ENCODE data around the gene MCM9. TPM values are rescaled to one million over a fixed set of nuclear protein-coding genes. Genes with fewer than 3 reads are reported as not detected.

The MCM9 gene
- total RNA-seq, 1 donor from 2014 or later: 10.1 TPM

DNA sequence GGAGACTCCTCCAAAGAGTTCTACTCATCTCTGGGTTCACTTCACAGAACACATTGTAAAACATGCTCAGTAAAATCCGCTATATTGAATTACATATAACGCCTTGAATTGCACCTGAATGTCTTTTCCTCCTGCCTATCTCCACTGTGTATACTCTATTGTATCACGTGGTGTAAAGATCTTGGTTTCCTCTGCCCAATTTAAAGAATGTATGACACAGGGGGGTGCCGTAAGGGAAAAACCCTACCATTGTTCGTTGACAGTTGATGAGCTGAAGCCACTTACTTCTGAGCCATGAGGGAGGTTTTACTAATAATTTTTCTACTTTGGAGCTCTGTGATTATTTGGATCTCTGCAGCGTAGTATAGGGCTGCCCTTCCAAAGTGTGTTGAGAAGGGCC lies 35.0 kb downstream of the MCM9 start:
- Histone ChIP-seq H3K36me3 (ENCODE audit: insufficient read depth, low read length) (peaks cover 28% of the 10 kb centered on the region), H3K79me2 (ENCODE audit: insufficient read depth, low read length) (peaks cover 96% of the 10 kb centered on the region), H3K4me3 (ENCODE audit: insufficient read depth, low read depth, low read length) (no peak overlapping the region), H4K20me1 (ENCODE audit: insufficient read depth, low read length) (peaks cover 10% of the 10 kb centered on the region), H3K27me3 (ENCODE audit: insufficient read depth, low read length) (no peaks in the 10 kb centered on the region), H3K9ac (ENCODE audit: low read length) (no peak overlapping the region), H3K4me2 (ENCODE audit: low read length) (peak overlapping the region; percentile 2), H3K27ac (ENCODE audit: low read depth, low read length) (no peak overlapping the region), H2AFZ (ENCODE audit: low read depth, low read length) (no peak overlapping the region), H3K9me3 (ENCODE audit: insufficient read depth, low read depth, low read length) (no peaks in the 10 kb centered on the region), H3K4me1 (ENCODE audit: insufficient read depth, low read length) (peaks cover 16% of the 10 kb centered on the region)
- no peaks in the 10 kb centered on the region for H3K9me3 Mint-ChIP-seq (ENCODE audit: unreplicated experiment)
- no peak overlapping the region for H3K27ac Mint-ChIP-seq (ENCODE audit: unreplicated experiment)
- DNase-seq (ENCODE audit: low read depth) (no peak), FAIRE-seq (no peak)
- TF ChIP-seq EZH2 (IDR thresholded peaks at IDR 0.05; ENCODE audit: insufficient read depth, low read length): no peak
- TF ChIP-seq, protein P1, sequence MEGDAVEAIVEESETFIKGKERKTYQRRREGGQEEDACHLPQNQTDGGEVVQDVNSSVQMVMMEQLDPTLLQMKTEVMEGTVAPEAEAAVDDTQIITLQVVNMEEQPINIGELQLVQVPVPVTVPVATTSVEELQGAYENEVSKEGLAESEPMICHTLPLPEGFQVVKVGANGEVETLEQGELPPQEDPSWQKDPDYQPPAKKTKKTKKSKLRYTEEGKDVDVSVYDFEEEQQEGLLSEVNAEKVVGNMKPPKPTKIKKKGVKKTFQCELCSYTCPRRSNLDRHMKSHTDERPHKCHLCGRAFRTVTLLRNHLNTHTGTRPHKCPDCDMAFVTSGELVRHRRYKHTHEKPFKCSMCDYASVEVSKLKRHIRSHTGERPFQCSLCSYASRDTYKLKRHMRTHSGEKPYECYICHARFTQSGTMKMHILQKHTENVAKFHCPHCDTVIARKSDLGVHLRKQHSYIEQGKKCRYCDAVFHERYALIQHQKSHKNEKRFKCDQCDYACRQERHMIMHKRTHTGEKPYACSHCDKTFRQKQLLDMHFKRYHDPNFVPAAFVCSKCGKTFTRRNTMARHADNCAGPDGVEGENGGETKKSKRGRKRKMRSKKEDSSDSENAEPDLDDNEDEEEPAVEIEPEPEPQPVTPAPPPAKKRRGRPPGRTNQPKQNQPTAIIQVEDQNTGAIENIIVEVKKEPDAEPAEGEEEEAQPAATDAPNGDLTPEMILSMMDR (IDR thresholded peaks at IDR 0.05; ENCODE audit: insufficient read depth, low read depth, low read length): no peak
- peak overlapping the region; percentile 54 for H3K4me3 Mint-ChIP-seq (ENCODE audit: unreplicated experiment)
- H3K36me3 Mint-ChIP-seq (ENCODE audit: low read depth, unreplicated experiment): peaks cover 9% of the 10 kb centered on the region
- H3K27me3 Mint-ChIP-seq (ENCODE audit: low read depth, unreplicated experiment): no peaks in the 10 kb centered on the region
- H3K4me1 Mint-ChIP-seq (ENCODE audit: low read depth, unreplicated experiment): peaks cover 56% of the 10 kb centered on the region

DNA sequence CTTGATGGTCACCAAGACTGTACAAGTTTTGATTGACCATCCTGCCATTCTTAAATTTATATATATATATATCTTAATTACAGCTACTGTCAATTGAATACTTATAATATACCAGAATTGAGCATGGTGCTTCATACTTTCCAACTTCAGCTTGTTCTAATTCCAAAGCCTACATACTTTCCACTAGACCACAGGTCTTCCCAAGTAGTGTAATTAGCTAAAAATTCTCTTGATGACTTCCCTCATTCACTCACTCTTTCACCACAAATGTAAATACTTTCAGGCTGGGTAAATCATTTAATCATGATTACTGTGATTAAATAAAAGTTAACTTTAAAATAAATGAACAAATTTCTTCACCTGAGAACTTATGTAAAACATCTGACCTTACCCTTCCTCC lies 37.6 kb downstream of the MCM9 start:
- H3K27me3 ChIP-seq (ENCODE audit: insufficient read depth, low read length): no peaks in the 10 kb centered on the region
- Mint-ChIP-seq H3K9me3 (ENCODE audit: unreplicated experiment) (no peaks in the 10 kb centered on the region), H3K4me1 (ENCODE audit: low read depth, unreplicated experiment) (peaks cover 41% of the 10 kb centered on the region), H3K27ac (ENCODE audit: unreplicated experiment) (peak overlapping the region; percentile 72), H3K27me3 (ENCODE audit: low read depth, unreplicated experiment) (no peaks in the 10 kb centered on the region), H3K4me3 (ENCODE audit: unreplicated experiment) (peak overlapping the region; percentile 58), H3K36me3 (ENCODE audit: low read depth, unreplicated experiment) (peaks cover 9% of the 10 kb centered on the region)
- DNase-seq (ENCODE audit: low read depth) (peak; percentile 58), FAIRE-seq (no peak)
- no peaks in the 10 kb centered on the region for H3K9me3 ChIP-seq (ENCODE audit: insufficient read depth, low read depth, low read length)
- H3K4me3 ChIP-seq (ENCODE audit: insufficient read depth, low read depth, low read length): no peak overlapping the region
- H3K79me2 ChIP-seq (ENCODE audit: insufficient read depth, low read length): peaks cover 85% of the 10 kb centered on the region
- H3K4me1 ChIP-seq (ENCODE audit: insufficient read depth, low read length): peaks cover 8% of the 10 kb centered on the region
- peaks cover 10% of the 10 kb centered on the region for H4K20me1 ChIP-seq (ENCODE audit: insufficient read depth, low read length)
- H3K27ac ChIP-seq (ENCODE audit: low read depth, low read length): no peak overlapping the region
- peak overlapping the region; percentile 42 for H3K4me2 ChIP-seq (ENCODE audit: low read length)
- H3K9ac ChIP-seq (ENCODE audit: low read length): no peak overlapping the region
- H3K36me3 ChIP-seq (ENCODE audit: insufficient read depth, low read length): peaks cover 22% of the 10 kb centered on the region
- TF ChIP-seq, protein P1 (IDR thresholded peaks at IDR 0.05; ENCODE audit: insufficient read depth, low read depth, low read length): no peak
- no peak for TF ChIP-seq EZH2 (IDR thresholded peaks at IDR 0.05; ENCODE audit: insufficient read depth, low read length)
- no peak overlapping the region for H2AFZ ChIP-seq (ENCODE audit: low read depth, low read length)

DNA sequence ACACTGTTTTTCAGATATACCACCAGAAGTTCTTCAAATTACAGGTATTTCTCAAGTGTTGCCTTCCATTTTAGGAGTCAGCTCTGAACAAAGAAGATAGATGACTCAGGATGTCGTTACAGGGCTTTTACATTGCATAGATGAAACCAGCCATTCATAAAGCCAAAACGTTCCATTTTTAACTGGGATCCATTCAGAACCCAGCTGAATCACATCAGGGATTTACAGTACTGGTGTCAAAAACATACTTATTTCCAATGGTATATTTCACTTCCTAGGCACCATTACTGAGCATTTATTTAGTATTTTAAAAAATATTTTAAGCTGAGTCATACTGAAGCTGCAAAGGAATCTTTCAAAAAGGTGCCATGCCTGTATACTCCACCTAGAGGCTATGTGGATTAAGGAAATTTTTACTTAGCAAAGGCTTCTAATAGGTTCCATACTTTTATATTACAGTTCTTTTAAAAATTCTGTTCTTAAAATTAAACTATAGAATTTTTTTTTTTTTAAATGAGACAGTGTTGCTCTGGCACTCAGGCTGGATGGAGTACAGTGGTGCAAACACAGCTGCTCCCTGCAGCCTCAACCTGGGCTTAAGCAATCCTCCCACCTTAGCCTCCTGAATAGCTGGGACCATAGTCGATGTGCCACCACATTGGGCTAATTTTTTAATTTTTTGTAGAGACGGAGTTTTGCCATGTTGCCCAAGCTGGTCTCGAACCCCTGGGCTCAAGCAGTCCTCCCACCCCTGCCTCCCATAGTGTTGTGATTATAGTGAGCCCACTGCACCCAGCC lies 38.4 kb downstream of the MCM9 start:
- H3K9me3 Mint-ChIP-seq (ENCODE audit: unreplicated experiment): no peaks in the 10 kb centered on the region
- peak overlapping the region; percentile 92 for H3K4me2 ChIP-seq (ENCODE audit: low read length)
- peaks cover 85% of the 10 kb centered on the region for H3K79me2 ChIP-seq (ENCODE audit: insufficient read depth, low read length)
- H3K4me1 ChIP-seq (ENCODE audit: insufficient read depth, low read length): peaks cover 15% of the 10 kb centered on the region
- H3K4me3 Mint-ChIP-seq (ENCODE audit: unreplicated experiment): peak overlapping the region; percentile 89
- peak overlapping the region; percentile 91 for H3K4me3 ChIP-seq (ENCODE audit: insufficient read depth, low read depth, low read length)
- no peaks in the 10 kb centered on the region for H3K27me3 ChIP-seq (ENCODE audit: insufficient read depth, low read length)
- peaks cover 6% of the 10 kb centered on the region for H3K36me3 Mint-ChIP-seq (ENCODE audit: low read depth, unreplicated experiment)
- H3K4me1 Mint-ChIP-seq (ENCODE audit: low read depth, unreplicated experiment): peaks cover 40% of the 10 kb centered on the region
- no peak for FAIRE-seq
- H3K9me3 ChIP-seq (ENCODE audit: insufficient read depth, low read depth, low read length): no peaks in the 10 kb centered on the region
- peak overlapping the region; percentile 94 for H3K9ac ChIP-seq (ENCODE audit: low read length)
- TF ChIP-seq EZH2 (IDR thresholded peaks at IDR 0.05; ENCODE audit: insufficient read depth, low read length): no peak
- TF ChIP-seq, protein P1 (IDR thresholded peaks at IDR 0.05; ENCODE audit: insufficient read depth, low read depth, low read length): peak; percentile 51
- H2AFZ ChIP-seq (ENCODE audit: low read depth, low read length): peak overlapping the region; percentile 2
- DNase-seq (ENCODE audit: low read depth): peak; percentile 60
- peaks cover 10% of the 10 kb centered on the region for H4K20me1 ChIP-seq (ENCODE audit: insufficient read depth, low read length)
- H3K27ac ChIP-seq (ENCODE audit: low read depth, low read length): peak overlapping the region; percentile 93
- H3K27ac Mint-ChIP-seq (ENCODE audit: unreplicated experiment): peak overlapping the region; percentile 95
- H3K27me3 Mint-ChIP-seq (ENCODE audit: low read depth, unreplicated experiment): no peaks in the 10 kb centered on the region
- H3K36me3 ChIP-seq (ENCODE audit: insufficient read depth, low read length): peaks cover 17% of the 10 kb centered on the region

All from astrocyte (in vitro differentiated cells and primary cell).